Lower leg skin (tissue), 3 donors: ENCODE data around the gene CUZD1.

ENCODE experiments used
- CTCF ChIP-seq, 3 donors: fragments of 450-650 bp; IDR thresholded peaks; one replicate each; pipeline ENCODE4 v1.5.1; 2016; ENCODE audit warnings: antibody characterized with exemption in 3 of 3, mild to moderate bottlenecking in 3 of 3, moderate library complexity in 2 of 3
- POLR2A ChIP-seq, 2 donors: fragments of 450-650 bp; IDR thresholded peaks; one replicate each; pipeline ENCODE4 v1.6.1; 2016 to 2017; ENCODE audit warnings: antibody characterized with exemption in 2 of 2, mild to moderate bottlenecking in 1 of 2, moderate library complexity in 1 of 2

GRCh38 chr10:122849900-122850605 lies 4.4 kb upstream of the CUZD1 start:
- TF ChIP-seq CTCF (IDR thresholded peaks at IDR 0.05), result no peak
- TF ChIP-seq POLR2A (IDR thresholded peaks at IDR 0.05), result no peak
